GM13976 (cell line): ENCODE measurements around the gene KRT36.

Experiments
- DNase-seq: peaks from one replicate; pipeline ENCODE4 v3.0.0; 2012; ENCODE audit warnings: low spot score
- CTCF ChIP-seq: IDR thresholded peaks from 2 replicates; pipeline ENCODE4 v1.5.1; 2012; ENCODE audit warnings: borderline replicate concordance, mild to moderate bottlenecking; ENCODE audit not compliant: insufficient read depth; ENCODE audit errors: extremely low read depth, missing control alignments, control extremely low read depth
- in situ Hi-C: fragments of 300-500 bp; cut with MboI; formaldehyde crosslinking; loops from one replicate; pipeline ENCODE4 v1.12.0; 2022; ENCODE audit warnings: low sequenced_read_pairs, mixed read lengths, inconsistent platforms; ENCODE audit not compliant: unreplicated experiment

KRT36 gene

GRCh38 chr17:41437769-41438168 is 51.9 kb downstream of the KRT36 start:
- in situ Hi-C loops, result no loop called here
- no peak for TF ChIP-seq CTCF

GRCh38 chr17:41437254-41437653 is 52.5 kb downstream of the KRT36 start:
- no peak for TF ChIP-seq CTCF
- in situ Hi-C loops, result no loop called here
- DNase-seq, result no peak

More at GRCh38 chr17:41437769-41438168, 51.9 kb downstream of the KRT36 start:
- no peak for DNase-seq
